CD4-positive, alpha-beta T cell treated with Interleukin-4 for 1 hour (primary cell): ENCODE results near the gene C2orf78.
"Not testable (repeated sequence)": the region's sequence is repeated elsewhere in the genome, so short reads cannot be mapped to it uniquely, and the experiment has no call there.

Experiments used
- DNase-seq, 2 donors: peaks; one replicate each; pipeline ENCODE4 v3.0.0-alpha.2; 2020 to 2022

Gene C2orf78

GRCh38 chr2:73783402-73783801 is 581 bp upstream of the C2orf78 start:
- not testable (repeated sequence) for DNase-seq

- no peak for DNase-seq
These were observed 27.9 kb downstream of the C2orf78 start for GRCh38 chr2:73811878-73812277.

- DNase-seq: no peak
These were observed 28.7 kb downstream of the C2orf78 start for GRCh38 chr2:73812635-73813034.

- no peak for DNase-seq
These were observed 34.3 kb downstream of the C2orf78 start for GRCh38 chr2:73818296-73818695.

- DNase-seq: no peak
These were observed 37.2 kb downstream of the C2orf78 start for GRCh38 chr2:73821227-73821626.

GRCh38 chr2:73821669-73822068 is 37.7 kb downstream of the C2orf78 start:
- no peak for DNase-seq

GRCh38 chr2:73822276-73822675 is 38.3 kb downstream of the C2orf78 start:
- no peak for DNase-seq

GRCh38 chr2:73822991-73823390 is 39.0 kb downstream of the C2orf78 start:
- DNase-seq: no peak

GRCh38 chr2:73823416-73823815 is 39.4 kb downstream of the C2orf78 start:
- no peak for DNase-seq

GRCh38 chr2:73823916-73824523 is 40.0 kb downstream of the C2orf78 start:
- peak; percentile 40 to 72 for DNase-seq

- no peak for DNase-seq
These were observed 41.4 kb downstream of the C2orf78 start for GRCh38 chr2:73825408-73825807.

- peak in 1 of 2 donors; percentile 25 for DNase-seq
These were observed 43.0 kb downstream of the C2orf78 start for GRCh38 chr2:73827018-73827417.

GRCh38 chr2:73827660-73828388 is 43.8 kb downstream of the C2orf78 start:
- DNase-seq: no peak

- DNase-seq: no peak
These were observed 44.4 kb downstream of the C2orf78 start for GRCh38 chr2:73828389-73828817.

GRCh38 chr2:73828818-73829570 is 45.0 kb downstream of the C2orf78 start, which contains the start of gene STAMBP:
Gene STAMBP (plus strand): TSS chr2:73828961. CDS start chr2:73830857, 1,896 bp downstream.
- DNase-seq: peak; percentile 94 to 97

- DNase-seq: peak in 1 of 2 donors; percentile 60
These were observed 47.0 kb downstream of the C2orf78 start for GRCh38 chr2:73830871-73831401.

- DNase-seq: no peak
These were observed 48.9 kb downstream of the C2orf78 start for GRCh38 chr2:73832930-73833329.

GRCh38 chr2:73836141-73836943 is 52.4 kb downstream of the C2orf78 start:
- DNase-seq: no peak

- DNase-seq: no peak
These were observed 54.0 kb downstream of the C2orf78 start for GRCh38 chr2:73837847-73838585.

- no peak for DNase-seq
These were observed 55.0 kb downstream of the C2orf78 start for GRCh38 chr2:73838889-73839534.
